ENCODE measurements around the gene AJM1.

- TF ChIP-seq, protein P1, sequence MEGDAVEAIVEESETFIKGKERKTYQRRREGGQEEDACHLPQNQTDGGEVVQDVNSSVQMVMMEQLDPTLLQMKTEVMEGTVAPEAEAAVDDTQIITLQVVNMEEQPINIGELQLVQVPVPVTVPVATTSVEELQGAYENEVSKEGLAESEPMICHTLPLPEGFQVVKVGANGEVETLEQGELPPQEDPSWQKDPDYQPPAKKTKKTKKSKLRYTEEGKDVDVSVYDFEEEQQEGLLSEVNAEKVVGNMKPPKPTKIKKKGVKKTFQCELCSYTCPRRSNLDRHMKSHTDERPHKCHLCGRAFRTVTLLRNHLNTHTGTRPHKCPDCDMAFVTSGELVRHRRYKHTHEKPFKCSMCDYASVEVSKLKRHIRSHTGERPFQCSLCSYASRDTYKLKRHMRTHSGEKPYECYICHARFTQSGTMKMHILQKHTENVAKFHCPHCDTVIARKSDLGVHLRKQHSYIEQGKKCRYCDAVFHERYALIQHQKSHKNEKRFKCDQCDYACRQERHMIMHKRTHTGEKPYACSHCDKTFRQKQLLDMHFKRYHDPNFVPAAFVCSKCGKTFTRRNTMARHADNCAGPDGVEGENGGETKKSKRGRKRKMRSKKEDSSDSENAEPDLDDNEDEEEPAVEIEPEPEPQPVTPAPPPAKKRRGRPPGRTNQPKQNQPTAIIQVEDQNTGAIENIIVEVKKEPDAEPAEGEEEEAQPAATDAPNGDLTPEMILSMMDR (IDR thresholded peaks at IDR 0.05) = no peak
- peak; percentile 83; the same call in 1 of the 2 replicates for TF ChIP-seq POLR2AphosphoS5 (IDR thresholded peaks at IDR 0.05; ENCODE audit: low read depth, low read length)
- TF ChIP-seq, protein P2, sequence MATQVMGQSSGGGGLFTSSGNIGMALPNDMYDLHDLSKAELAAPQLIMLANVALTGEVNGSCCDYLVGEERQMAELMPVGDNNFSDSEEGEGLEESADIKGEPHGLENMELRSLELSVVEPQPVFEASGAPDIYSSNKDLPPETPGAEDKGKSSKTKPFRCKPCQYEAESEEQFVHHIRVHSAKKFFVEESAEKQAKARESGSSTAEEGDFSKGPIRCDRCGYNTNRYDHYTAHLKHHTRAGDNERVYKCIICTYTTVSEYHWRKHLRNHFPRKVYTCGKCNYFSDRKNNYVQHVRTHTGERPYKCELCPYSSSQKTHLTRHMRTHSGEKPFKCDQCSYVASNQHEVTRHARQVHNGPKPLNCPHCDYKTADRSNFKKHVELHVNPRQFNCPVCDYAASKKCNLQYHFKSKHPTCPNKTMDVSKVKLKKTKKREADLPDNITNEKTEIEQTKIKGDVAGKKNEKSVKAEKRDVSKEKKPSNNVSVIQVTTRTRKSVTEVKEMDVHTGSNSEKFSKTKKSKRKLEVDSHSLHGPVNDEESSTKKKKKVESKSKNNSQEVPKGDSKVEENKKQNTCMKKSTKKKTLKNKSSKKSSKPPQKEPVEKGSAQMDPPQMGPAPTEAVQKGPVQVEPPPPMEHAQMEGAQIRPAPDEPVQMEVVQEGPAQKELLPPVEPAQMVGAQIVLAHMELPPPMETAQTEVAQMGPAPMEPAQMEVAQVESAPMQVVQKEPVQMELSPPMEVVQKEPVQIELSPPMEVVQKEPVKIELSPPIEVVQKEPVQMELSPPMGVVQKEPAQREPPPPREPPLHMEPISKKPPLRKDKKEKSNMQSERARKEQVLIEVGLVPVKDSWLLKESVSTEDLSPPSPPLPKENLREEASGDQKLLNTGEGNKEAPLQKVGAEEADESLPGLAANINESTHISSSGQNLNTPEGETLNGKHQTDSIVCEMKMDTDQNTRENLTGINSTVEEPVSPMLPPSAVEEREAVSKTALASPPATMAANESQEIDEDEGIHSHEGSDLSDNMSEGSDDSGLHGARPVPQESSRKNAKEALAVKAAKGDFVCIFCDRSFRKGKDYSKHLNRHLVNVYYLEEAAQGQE (IDR thresholded peaks at IDR 0.05; ENCODE audit: insufficient read depth in 1 of 2, low read depth in 2 of 2, low read length in 1 of 2) = no peak
Measured at GRCh38 chr9:136885950-136886578, 43.8 kb downstream of the AJM1 start, which contains the start of gene TRAF2.

All from Panc1 (cell line).